ENCODE results near the gene ASXL3. TPM values are rescaled to one million over a fixed set of nuclear protein-coding genes. Genes with fewer than 3 reads are reported as not detected.

ASXL3 gene
- total RNA-seq, 1 experiment from 2014 or later = 0.11 TPM

DNA sequence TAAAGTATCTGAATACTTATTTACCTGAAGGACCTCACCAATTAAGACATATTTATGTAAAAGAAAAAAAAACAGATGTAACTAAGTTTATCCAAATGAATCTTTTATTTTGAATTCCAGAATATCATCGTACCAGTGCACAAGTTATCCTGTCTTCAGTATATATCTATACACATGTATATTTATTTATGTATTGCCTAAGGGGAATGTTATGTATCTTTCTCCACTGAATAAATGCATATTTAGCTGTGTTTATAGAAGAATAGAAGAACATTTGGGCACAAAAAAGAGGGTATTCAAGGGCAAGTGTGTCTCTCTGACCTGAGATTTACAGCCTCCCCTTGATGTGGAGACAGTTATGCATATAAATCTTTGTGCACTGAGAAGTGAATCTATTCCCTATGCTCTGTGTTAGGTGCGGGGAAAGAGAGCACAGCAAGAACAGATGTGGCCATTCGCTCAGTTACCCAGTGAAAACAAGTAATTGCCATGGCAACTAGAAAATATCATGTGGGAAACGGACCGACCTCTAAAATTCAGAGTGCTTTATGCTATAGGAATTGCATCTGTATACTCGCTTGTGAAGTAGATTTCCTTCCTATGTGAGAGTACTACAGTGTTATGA, 39.5 kb upstream of the ASXL3 start:
- DNase-seq (ENCODE audit: low spot score) = no peak
- CTCF ChIA-PET = no interaction called here
- TF ChIP-seq, protein P1, sequence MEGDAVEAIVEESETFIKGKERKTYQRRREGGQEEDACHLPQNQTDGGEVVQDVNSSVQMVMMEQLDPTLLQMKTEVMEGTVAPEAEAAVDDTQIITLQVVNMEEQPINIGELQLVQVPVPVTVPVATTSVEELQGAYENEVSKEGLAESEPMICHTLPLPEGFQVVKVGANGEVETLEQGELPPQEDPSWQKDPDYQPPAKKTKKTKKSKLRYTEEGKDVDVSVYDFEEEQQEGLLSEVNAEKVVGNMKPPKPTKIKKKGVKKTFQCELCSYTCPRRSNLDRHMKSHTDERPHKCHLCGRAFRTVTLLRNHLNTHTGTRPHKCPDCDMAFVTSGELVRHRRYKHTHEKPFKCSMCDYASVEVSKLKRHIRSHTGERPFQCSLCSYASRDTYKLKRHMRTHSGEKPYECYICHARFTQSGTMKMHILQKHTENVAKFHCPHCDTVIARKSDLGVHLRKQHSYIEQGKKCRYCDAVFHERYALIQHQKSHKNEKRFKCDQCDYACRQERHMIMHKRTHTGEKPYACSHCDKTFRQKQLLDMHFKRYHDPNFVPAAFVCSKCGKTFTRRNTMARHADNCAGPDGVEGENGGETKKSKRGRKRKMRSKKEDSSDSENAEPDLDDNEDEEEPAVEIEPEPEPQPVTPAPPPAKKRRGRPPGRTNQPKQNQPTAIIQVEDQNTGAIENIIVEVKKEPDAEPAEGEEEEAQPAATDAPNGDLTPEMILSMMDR (conservative IDR thresholded peaks at IDR 0.05; ENCODE audit: low read depth, low read length) = no peak
- H3K9me3 ChIP-seq (ENCODE audit: low read depth, low read length, poor library complexity, severe bottlenecking) = no peaks in the 10 kb centered on the region
- intact Hi-C loops (cut with micrococcal nuclease; ENCODE audit: unreplicated experiment) = no loop called here
- POLR2A ChIA-PET (ENCODE audit: low non-redundant PET) = no interaction called here
- H3K36me3 ChIP-seq (ENCODE audit: insufficient read depth, low read length, poor library complexity, severe bottlenecking) = no peaks in the 10 kb centered on the region
- no peak overlapping the region for H3K27ac ChIP-seq (ENCODE audit: low read depth, low read length, poor library complexity, severe bottlenecking)
- H3K4me1 ChIP-seq (ENCODE audit: insufficient read depth, low read length, poor library complexity, severe bottlenecking) = no peaks in the 10 kb centered on the region
- BruUV-seq (replicated peaks) = no TSS peak
- no peak overlapping the region for H3K4me3 ChIP-seq (ENCODE audit: low read depth, low read length, poor library complexity, severe bottlenecking)
- H3K27me3 ChIP-seq (replicated peaks; ENCODE audit: insufficient read depth, low read depth, low read length, poor library complexity) = no peaks in the 10 kb centered on the region

DNA sequence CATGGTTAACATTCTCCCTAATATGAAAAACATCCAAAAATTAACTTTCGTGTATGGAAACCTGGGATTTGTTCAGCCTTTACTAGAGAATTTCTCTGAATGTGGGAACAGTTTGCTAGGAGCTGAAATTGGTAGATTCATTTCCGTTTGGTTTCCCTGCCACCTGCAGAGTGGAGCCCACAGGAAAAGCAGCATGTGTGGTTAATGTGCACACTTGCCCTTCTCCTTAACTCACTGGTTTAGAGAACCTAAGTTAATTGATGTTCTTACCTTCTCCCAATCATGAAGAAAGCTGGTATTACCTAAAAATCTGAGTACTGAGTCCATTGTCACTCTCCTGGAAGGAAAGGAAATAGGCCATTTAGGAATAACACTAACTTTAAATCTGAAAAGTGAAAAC, 37.6 kb upstream of the ASXL3 start:
- no peak for DNase-seq (ENCODE audit: low spot score)
- no TSS peak for BruUV-seq (replicated peaks)
- POLR2A ChIA-PET (ENCODE audit: low non-redundant PET) = no interaction called here
- Histone ChIP-seq H3K27me3 (replicated peaks; ENCODE audit: insufficient read depth, low read depth, low read length, poor library complexity) (no peaks in the 10 kb centered on the region), H3K4me3 (ENCODE audit: low read depth, low read length, poor library complexity, severe bottlenecking) (no peak overlapping the region), H3K4me1 (ENCODE audit: insufficient read depth, low read length, poor library complexity, severe bottlenecking) (no peaks in the 10 kb centered on the region), H3K27ac (ENCODE audit: low read depth, low read length, poor library complexity, severe bottlenecking) (no peak overlapping the region), H3K9me3 (ENCODE audit: low read depth, low read length, poor library complexity, severe bottlenecking) (no peaks in the 10 kb centered on the region), H3K36me3 (ENCODE audit: insufficient read depth, low read length, poor library complexity, severe bottlenecking) (no peaks in the 10 kb centered on the region)
- CTCF ChIA-PET = no interaction called here
- intact Hi-C loops (cut with micrococcal nuclease; ENCODE audit: unreplicated experiment) = no loop called here
- TF ChIP-seq, protein P1 (conservative IDR thresholded peaks at IDR 0.05; ENCODE audit: low read depth, low read length) = no peak
- TF ChIP-seq EZH2 (IDR thresholded peaks at IDR 0.05; ENCODE audit: borderline replicate concordance, low read depth, low read length, poor library complexity, severe bottlenecking) = no peak

DNA sequence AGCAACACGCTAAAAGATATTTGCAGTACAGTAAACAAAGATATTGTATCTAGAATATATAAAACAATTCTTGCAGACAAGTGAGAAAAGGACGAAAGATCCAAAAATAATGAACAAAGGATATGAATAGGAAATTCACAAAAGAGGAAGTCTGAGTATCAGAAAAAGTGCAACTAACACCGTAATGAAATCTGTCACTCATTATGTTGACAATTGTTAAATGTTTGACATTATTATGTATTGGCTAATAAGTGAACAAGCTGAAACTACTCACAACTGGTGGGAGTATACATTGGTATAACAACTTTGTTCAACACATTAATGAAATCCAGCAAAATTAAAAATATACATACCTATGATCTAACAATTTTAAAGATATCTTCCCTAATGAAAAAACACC, 36.7 kb upstream of the ASXL3 start:
- ChIA-PET CTCF (no interaction called here), POLR2A (ENCODE audit: low non-redundant PET) (no interaction called here)
- no TSS peak for BruUV-seq (replicated peaks)
- Histone ChIP-seq H3K36me3 (ENCODE audit: insufficient read depth, low read length, poor library complexity, severe bottlenecking) (no peaks in the 10 kb centered on the region), H3K9me3 (ENCODE audit: low read depth, low read length, poor library complexity, severe bottlenecking) (no peaks in the 10 kb centered on the region), H3K27me3 (replicated peaks; ENCODE audit: insufficient read depth, low read depth, low read length, poor library complexity) (no peaks in the 10 kb centered on the region), H3K4me3 (ENCODE audit: low read depth, low read length, poor library complexity, severe bottlenecking) (no peak overlapping the region), H3K27ac (ENCODE audit: low read depth, low read length, poor library complexity, severe bottlenecking) (no peak overlapping the region), H3K4me1 (ENCODE audit: insufficient read depth, low read length, poor library complexity, severe bottlenecking) (no peaks in the 10 kb centered on the region)
- DNase-seq (ENCODE audit: low spot score) = no peak
- intact Hi-C loops (cut with micrococcal nuclease; ENCODE audit: unreplicated experiment) = no loop called here
- TF ChIP-seq EZH2 (IDR thresholded peaks at IDR 0.05; ENCODE audit: borderline replicate concordance, low read depth, low read length, poor library complexity, severe bottlenecking) = no peak
- TF ChIP-seq, protein P1 (conservative IDR thresholded peaks at IDR 0.05; ENCODE audit: low read depth, low read length) = no peak
